ENCODE measurements around the gene BCORL1.

DNA sequence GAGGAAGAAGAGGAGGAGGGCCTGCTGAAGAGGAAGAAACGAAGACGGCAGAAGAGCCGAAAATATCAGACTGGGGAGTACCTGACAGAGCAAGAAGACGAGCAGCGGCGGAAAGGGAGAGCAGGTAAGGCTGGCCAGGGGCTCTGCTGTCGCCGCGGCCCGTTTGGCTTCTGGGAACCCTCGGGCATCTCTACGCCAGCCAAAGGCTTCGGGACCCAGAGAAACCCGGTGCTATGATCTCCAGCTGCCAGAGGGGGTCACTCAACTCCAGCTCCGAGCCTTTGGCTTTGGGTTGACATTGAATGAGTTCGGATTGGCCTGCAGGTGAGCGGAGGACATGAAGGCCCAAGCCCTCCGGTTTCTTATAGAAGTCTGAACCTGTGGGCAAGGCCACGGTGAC lies 42.8 kb downstream of the BCORL1 start:
- TF ChIP-seq, protein P1, sequence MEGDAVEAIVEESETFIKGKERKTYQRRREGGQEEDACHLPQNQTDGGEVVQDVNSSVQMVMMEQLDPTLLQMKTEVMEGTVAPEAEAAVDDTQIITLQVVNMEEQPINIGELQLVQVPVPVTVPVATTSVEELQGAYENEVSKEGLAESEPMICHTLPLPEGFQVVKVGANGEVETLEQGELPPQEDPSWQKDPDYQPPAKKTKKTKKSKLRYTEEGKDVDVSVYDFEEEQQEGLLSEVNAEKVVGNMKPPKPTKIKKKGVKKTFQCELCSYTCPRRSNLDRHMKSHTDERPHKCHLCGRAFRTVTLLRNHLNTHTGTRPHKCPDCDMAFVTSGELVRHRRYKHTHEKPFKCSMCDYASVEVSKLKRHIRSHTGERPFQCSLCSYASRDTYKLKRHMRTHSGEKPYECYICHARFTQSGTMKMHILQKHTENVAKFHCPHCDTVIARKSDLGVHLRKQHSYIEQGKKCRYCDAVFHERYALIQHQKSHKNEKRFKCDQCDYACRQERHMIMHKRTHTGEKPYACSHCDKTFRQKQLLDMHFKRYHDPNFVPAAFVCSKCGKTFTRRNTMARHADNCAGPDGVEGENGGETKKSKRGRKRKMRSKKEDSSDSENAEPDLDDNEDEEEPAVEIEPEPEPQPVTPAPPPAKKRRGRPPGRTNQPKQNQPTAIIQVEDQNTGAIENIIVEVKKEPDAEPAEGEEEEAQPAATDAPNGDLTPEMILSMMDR (IDR thresholded peaks at IDR 0.05; ENCODE audit: insufficient read depth, low read depth, low read length): no peak
- no peak for TF ChIP-seq EZH2 (IDR thresholded peaks at IDR 0.05; ENCODE audit: insufficient read depth, low read length)

Measured in astrocyte (in vitro differentiated cells and primary cell).